A204.1 (cell line): ENCODE data around the gene AZIN2.
"Not testable (repeated sequence)": the region's sequence is repeated elsewhere in the genome, so short reads cannot be mapped to it uniquely, and the experiment has no call there.

Source experiments
- FAIRE-seq: peaks from 2 replicates; lab custom pipeline; 2012; peaks lifted over from hg19 to GRCh38; lab: Jason Lieb, UNC

AZIN2 gene

DNA sequence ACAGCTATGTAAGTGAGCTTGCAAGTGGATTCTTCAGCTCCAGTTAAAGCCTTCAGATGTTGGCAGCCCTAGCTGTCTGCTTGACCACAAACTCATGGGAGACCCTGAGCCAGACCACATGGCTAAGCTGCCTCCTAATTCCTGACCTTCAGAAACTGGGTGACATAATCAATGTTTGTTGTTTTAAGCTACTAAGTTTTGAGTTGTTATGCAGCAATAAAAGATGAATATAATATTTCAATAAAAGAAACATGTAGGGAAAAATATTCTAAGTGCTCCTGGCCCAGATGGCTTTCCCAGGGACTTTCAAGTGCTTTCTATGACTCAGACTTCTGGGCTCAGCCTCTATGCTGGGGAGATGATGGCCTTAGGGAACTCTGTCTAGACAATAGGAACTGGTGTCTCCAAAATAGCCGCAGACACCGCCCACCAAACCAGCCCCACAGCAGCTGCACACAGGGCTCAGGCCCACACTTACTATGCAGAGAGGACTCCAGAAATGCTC is 20.3 kb upstream of the AZIN2 start:
- no peak for FAIRE-seq

GRCh38 chr1:33061834-33062233 is 19.1 kb upstream of the AZIN2 start:
- no peak for FAIRE-seq

GRCh38 chr1:33064284-33064683 is 16.7 kb upstream of the AZIN2 start:
- FAIRE-seq: not testable (repeated sequence)

DNA sequence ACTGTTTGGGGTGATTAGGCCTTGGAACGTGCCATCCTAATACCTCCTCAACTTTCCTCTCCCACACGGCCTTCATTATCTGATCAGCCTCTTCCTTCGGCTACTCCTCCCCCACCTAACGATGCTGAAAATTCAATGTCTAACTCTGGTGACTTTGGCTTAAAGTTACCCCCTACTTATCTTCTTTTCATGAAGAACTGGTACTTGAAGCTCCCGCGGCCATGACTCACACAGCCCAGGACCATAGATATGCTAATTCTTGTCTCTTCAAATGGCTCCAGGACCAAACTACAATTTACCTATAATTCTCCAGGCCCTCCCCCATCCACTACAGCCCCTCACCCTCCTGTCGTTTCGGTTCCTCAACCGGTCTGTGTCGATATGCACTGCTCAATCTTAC is 15.7 kb upstream of the AZIN2 start:
- FAIRE-seq: no peak

- FAIRE-seq: not testable (repeated sequence)
Observed at GRCh38 chr1:33066477-33066876, 14.5 kb upstream of the AZIN2 start.

DNA sequence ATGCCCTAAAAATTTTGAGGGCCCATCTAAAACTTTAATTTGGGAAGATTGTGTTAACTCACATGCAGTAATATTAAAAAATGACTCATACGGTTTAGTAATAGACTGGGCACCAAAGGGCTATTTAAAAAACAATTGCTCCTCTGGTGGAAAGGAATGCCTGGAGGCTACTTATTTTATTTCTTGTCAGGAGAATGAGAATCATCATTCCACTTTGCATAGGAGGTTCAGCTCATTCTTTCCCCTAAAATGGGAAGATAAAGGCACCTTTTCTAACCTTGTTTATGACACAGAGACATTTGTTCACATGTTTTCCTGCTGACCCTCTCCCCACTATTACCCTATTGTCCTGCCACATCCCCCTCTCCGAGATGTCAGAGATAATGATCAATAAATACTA is 12.8 kb upstream of the AZIN2 start:
- not testable (repeated sequence) for FAIRE-seq

GRCh38 chr1:33070628-33071027 is 10.3 kb upstream of the AZIN2 start:
- FAIRE-seq: no peak

DNA sequence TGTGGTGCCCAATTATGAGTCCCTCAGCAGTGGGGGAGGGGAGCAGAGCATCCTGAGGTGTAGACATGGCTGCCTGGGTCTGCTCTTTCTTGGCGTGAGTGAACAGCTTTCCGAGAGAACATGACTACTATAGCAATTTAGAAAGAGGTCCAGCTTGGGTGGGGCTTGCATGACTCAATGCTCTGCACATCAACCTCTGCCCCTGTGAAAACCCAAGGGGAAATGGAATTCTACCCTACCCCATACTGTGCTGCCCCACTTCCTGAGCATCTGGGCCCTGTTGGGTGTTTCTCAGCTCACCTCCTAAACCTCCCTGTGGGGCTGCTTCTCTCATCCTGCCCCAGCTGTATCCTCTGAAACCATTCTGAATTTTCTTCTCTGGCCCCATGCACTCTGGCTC is 8.2 kb upstream of the AZIN2 start:
- no peak for FAIRE-seq

- no peak for FAIRE-seq
Observed at GRCh38 chr1:33074193-33074945, 6.6 kb upstream of the AZIN2 start.

DNA sequence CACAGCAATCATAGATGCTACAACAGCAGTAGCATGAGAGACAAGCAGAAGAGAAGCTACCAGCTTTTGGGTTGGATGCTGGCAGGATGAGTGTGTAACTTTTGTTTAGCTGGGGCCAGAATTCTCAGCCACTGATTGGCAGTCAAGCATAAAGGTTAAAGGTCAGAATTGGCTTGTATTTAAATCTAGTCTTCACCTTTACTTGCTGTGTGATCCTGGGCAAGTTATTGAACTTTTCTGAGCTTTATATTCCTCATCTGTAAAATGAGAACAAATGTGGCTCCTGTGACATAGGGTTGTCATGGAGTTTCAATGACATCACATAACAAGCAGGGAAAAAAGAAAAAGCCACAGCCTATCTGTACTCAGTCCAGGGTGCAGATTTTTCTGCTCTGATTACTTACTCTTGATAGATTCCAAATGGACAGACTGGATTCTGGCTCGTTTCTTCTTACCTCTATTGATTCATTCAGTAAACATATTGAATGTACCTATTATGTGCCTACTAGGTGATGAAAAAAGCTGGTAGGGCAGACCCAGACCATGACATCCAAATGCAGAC is 2.8 kb upstream of the AZIN2 start:
- no peak for FAIRE-seq

- FAIRE-seq: no peak
Observed at GRCh38 chr1:33080373-33080772, 580 bp upstream of the AZIN2 start.

DNA sequence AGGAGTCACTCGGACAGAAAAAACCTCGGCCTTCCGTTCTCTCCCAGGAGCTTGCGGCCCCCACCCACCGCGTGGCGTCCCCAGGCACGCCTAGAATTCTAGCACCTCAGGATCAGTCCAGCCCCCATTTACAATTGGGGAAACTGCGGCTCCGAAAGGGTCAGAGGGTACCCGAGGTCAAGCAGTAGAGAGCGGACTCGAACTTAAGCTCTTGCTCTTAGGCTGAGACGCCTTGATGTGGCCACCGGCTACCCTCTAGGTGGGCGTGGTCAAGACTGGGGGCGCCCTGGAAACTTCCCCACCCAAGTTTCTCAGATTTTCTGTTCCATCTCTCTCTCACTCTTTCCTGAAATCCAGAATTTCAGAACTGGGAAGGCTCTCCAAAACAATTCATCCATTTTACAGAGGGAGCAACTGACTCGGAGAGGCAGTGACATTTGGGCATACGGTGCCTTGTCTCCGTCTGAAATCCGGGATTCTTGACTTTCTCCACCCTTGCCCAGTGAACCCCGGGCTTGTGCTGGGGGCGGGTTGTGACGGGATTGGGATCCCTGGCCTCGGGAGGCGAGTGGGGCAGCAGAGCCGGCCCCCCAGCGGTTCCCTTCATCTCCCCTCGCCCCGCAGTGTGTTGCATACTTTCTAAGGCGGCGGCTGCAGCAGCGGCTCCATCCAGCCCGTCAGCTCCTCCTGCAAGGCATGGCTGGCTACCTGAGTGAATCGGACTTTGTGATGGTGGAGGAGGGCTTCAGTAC is 777 bp downstream of the AZIN2 start:
- FAIRE-seq: no peak

DNA sequence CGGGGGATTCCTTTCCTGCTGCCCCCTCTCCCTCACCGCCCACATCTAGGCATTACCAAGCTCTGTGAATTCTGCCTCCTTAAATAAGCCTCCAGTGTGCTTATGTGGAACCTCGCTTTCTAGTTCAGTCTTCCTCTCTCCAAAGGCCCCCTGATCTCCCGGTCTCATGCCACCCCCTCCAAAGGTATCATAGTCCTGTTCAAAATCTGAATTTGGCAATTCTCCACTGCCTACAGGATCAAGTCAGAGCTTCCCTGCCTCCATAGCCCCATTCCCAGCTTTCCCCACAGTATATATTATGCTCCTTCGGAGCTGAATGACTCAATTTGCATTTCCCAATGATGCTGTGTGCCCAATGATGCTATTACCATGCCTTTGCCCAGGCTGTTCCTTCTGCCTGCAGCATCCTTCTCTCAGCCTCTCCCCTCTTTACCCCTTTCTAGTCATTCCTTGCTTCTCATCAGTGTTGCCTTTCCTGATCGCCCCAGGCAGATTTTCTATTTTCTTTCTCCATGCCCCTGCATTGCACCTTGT is 1.7 kb downstream of the AZIN2 start:
- no peak for FAIRE-seq

DNA sequence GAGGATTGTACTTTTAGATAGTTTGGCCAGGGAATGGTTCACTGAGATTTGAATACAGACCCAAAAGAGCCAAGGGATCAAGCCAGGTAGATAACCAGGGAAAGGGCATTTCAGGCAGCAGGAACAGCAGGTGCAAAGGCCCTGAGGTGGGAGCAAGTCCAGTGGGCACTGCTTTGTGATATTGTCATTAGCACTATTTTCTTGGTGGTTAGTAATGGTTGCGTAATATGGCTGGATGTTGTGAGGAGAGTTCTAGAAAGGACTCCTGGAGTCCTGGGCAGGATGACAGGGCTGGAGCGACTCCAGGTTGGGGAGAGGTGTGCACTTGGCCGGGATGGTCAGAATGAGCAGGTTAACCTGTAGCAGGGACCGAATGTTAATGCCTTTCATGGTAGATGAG is 4.4 kb downstream of the AZIN2 start:
- FAIRE-seq: no peak

DNA sequence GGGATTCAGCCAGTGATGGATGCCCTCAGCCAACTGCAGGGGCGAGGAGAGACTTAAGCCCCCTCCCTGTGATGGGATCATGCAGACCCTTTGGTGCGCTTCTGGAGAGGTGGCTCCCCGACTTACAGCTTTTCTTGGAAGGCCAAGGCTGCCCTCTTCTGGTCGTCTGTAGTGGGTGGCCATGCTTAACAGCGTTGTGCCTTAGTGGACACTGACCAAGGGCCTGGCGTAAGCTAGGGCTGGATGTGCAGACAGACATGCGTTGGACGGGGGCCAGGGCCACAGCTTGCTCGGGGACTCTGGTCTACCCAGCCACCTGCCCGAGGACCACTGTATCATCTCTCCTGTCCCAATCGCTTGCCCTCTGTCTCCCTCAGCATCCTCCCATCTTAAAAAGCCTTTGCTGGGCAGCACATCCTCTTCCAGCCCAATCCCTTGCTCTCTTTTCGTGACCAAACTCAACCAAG is 5.5 kb downstream of the AZIN2 start:
- FAIRE-seq: no peak

DNA sequence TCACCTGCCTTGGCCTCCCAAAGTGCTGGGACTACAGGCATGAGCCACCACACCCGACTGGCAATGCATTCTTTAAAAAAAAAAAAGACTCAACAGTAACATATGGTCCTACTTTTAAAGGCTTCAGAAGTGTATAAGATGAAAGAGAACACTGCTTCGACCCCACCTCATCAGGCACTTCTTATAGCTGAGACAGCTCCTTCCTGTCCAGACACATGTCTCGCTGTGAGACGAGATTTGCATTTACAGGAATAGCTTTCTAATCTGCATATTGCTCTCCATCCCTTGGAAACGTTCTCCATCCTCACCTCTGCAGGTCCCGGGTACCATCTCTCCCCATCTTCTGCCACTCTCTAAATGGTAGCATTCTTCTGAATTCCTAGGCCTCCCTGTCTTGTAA is 6.7 kb downstream of the AZIN2 start:
- FAIRE-seq: no peak

DNA sequence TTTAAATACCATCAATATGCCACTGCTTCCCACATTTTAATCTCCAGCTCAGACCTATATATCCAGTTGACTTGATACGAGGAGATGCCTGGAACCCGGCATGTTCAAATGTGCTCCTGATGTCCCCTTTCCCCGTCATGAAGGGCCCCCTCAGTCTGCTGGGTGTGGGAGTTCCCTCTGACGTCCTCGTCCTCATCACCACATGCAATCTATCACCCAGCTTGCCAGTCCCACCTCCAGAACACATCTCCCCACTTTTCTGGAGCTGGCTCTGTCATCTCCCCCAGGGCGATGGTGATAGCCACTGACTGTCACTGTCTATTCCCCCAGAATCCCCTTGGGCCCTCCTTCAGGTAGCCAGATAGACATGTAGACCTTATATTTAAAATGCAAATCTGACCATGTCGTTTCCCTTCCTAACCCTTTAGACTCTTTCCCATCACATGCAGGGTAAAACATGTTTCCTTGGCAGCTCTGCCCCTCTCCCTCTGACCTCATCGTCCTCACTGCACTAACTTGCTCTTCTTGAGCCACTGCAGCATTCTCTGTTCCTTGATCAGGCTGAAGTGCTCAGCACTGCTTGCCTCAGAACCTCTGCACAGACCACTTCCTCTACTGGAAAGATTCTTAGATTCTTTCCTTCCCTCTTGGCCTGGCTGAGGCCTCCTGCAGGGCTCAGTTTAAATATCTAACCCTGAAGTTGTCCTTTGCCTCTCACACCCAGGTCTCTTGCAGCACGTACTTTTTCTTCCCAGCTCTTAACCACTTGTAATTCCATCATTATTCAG is 7.4 kb downstream of the AZIN2 start:
- FAIRE-seq: no peak

DNA sequence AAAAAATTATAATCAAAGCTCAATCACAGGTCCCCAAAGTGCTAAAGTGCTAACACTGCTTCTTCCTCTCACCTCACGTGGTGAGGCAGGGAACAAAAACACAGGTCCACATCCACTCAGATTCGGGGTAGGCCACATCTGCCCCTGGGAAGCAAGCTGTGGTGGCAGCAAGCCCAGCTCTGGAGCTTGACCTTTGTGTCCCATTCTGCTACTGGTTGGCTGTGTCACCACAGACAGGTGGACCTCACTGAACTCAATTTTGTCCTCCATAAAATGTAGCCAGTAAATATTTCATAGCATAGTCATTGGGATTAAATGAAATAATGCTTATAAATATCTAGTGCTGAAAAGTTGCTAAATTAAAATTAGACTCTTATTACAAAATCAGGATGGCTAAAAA is 8.5 kb downstream of the AZIN2 start:
- FAIRE-seq: no peak

GRCh38 chr1:33092438-33092837 is 11.5 kb downstream of the AZIN2 start:
- FAIRE-seq: no peak

DNA sequence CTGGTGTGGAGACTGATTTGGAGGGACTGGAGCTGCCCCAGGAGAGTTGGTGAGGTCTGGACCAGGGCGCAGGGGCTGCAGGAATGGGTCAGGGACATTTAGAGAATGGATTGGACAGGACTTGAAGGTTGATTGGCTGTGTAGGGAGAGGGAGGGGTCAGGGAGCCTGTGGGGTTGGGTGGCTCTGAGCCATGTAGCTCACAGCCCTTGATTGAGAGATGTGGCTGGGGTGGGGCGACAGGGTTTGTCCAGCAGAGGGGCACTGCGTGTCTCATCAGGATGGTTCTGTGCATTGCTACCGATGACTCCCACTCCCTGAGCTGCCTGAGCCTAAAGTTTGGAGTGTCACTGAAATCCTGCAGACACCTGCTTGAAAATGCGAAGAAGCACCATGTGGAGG is 12.1 kb downstream of the AZIN2 start:
- FAIRE-seq: no peak

- no peak for FAIRE-seq
Observed at GRCh38 chr1:33094486-33094885, 13.5 kb downstream of the AZIN2 start.

DNA sequence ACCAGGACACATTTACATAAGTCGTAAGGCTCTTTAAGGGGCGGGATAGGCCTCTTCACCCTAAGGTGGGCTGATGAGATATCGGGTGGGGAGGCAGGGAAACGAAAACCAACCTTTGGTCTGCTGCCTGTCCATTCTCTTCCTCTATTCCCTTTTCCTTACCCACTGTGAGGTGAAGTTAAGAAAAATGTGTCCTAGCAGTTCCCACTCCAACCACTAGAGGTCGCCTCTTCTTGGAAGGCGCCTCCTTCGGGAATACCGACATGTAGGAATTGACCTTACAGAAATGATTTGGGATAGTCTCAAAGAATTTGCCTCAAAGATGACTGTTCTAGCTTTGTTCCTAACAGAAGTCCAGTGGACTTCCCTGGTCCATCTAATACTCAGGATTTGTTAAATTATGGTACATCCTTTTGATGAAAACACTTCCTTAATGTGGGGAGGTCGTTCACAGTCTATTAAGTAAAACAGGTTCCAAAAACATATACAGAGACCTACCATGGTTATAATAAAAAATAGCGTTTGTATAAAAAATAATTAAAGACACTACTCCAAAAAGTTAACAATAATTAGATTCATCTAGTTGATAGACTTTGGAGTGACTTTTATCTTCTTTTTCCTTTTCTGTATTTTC is 14.1 kb downstream of the AZIN2 start:
- FAIRE-seq: peak; percentile 54
